K562 (cell line): ENCODE measurements around the gene SRCAP.

ENCODE experiments used
- CHD4 ChIP-seq: fragments of 200-600 bp; sonication (generic); IDR thresholded peaks from 3 replicates; pipeline ENCODE4 v1.6.1; 2012; ENCODE audit warnings: low read depth, mild to moderate bottlenecking, mixed read lengths, low read length, inconsistent platforms; ENCODE audit not compliant: insufficient read depth, insufficient replicate concordance, poor library complexity, severe bottlenecking
- JUND ChIP-seq, 2 experiments: IDR thresholded peaks; 2 replicates in 1 of 2; 3 replicates in 1 of 2; pipeline ENCODE4 v1.6.1; 2011; ENCODE audit warnings: borderline replicate concordance in 2 of 2, low read depth in 2 of 2, low read length in 2 of 2, improper control_type of control experiment in 1 of 2, missing biosample characterization in 1 of 2, missing genetic modification characterization in 1 of 2, missing genetic modification reagents in 1 of 2
- KAT2B ChIP-seq: IDR thresholded peaks from one replicate; pipeline ENCODE4 v1.6.1; 2012; ENCODE audit warnings: low read depth, mild to moderate bottlenecking, control low read depth, inconsistent platforms, low read length, moderate library complexity
- MAFF ChIP-seq: IDR thresholded peaks from 2 replicates; pipeline ENCODE4 v1.6.1; 2012; ENCODE audit warnings: low read length, improper control_type of control experiment
- MCM3 ChIP-seq: fragments of 450-650 bp; IDR thresholded peaks from 2 replicates; pipeline ENCODE4 v1.6.1; 2016
- XRCC4 ChIP-seq: IDR thresholded peaks from one replicate; pipeline ENCODE4 v1.6.1; 2011; ENCODE audit not compliant: insufficient read depth, insufficient read length; ENCODE audit errors: extremely low read depth
- TF ChIP-seq, protein P1 (sequence below), 3 experiments: IDR thresholded peaks in 2 of 3; conservative IDR thresholded peaks in 1 of 3; 2 replicates each; pipeline ENCODE4 v1.5.1; 2011 to 2012; ENCODE audit warnings: low read length in 3 of 3, mild to moderate bottlenecking in 3 of 3, control low read depth in 2 of 3, improper control_type of control experiment in 1 of 3, inconsistent platforms in 1 of 3, low read depth in 1 of 3, mixed read lengths in 1 of 3, moderate library complexity in 1 of 3; ENCODE audit not compliant: insufficient read depth in 2 of 3

DNA sequence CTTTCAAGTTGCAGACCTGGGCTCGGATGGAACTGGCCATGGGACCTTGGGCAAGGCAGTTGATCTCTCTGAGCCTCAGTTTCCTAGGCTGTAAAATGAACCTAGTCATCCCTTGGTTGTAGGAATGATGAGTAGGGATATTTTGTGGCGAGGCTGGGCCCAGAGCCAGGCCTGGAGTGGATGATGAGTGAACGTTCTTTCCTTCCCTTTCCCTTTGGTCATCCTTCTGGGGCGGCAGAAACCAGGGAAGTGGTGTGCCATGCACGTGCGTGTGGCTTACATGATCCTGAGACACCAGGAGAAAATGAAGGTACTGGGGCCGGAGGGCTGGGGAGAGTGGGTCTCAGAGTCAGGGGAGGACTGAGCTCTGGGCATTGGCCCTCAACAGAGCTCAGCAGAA is 32.3 kb upstream of the SRCAP start:
- TF ChIP-seq MAFF (no peak), XRCC4 (no peak), MCM3 (no peak), CHD4 (no peak), JUND (IDR thresholded peaks at IDR 0.05; ENCODE audit: borderline replicate concordance, low read depth, low read length) (no peak), JUND (tag; IDR thresholded peaks at IDR 0.05; ENCODE audit: borderline replicate concordance, low read depth, low read length) (no peak), KAT2B (no peak)
- TF ChIP-seq, protein P1, sequence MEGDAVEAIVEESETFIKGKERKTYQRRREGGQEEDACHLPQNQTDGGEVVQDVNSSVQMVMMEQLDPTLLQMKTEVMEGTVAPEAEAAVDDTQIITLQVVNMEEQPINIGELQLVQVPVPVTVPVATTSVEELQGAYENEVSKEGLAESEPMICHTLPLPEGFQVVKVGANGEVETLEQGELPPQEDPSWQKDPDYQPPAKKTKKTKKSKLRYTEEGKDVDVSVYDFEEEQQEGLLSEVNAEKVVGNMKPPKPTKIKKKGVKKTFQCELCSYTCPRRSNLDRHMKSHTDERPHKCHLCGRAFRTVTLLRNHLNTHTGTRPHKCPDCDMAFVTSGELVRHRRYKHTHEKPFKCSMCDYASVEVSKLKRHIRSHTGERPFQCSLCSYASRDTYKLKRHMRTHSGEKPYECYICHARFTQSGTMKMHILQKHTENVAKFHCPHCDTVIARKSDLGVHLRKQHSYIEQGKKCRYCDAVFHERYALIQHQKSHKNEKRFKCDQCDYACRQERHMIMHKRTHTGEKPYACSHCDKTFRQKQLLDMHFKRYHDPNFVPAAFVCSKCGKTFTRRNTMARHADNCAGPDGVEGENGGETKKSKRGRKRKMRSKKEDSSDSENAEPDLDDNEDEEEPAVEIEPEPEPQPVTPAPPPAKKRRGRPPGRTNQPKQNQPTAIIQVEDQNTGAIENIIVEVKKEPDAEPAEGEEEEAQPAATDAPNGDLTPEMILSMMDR (IDR thresholded peaks at IDR 0.05 in 2 of 3, conservative IDR thresholded peaks at IDR 0.05 in 1 of 3; ENCODE audit: insufficient read depth in 2 of 3, low read depth in 1 of 3, low read length in 3 of 3), result no peak
